Stomach (tissue), 9 donors: ENCODE measurements around the gene EEF2K. TPM values are rescaled to one million over a fixed set of nuclear protein-coding genes. Genes with fewer than 3 reads are reported as not detected.

Experiments
- DNase-seq, 2 donors: peaks; one replicate each; pipeline versions ENCODE4 v3.0.0 to v3.0.0-alpha.2; 2013 to 2019
- H3K27ac ChIP-seq, 5 donors: fragments of 200-600 bp in 4 of 5; sonication (generic) in 4 of 5; one replicate each; pipeline ENCODE4 v1.5.1; 2013 to 2019; ENCODE audit warnings: mild to moderate bottlenecking in 1 of 5, moderate library complexity in 1 of 5
- H3K27me3 ChIP-seq, 3 donors: fragments of 200-600 bp; sonication (generic); one replicate each; pipeline ENCODE4 v1.5.1; 2017 to 2019; ENCODE audit warnings: mixed run types in 1 of 3
- H3K36me3 ChIP-seq, 4 donors: fragments of 200-600 bp; sonication (generic); 1 replicate in 3 of 4; 2 replicates in 1 of 4; pipeline ENCODE4 v1.5.1; 2016 to 2019
- H3K4me1 ChIP-seq, 4 donors: fragments of 200-600 bp; sonication (generic); one replicate each; pipeline ENCODE4 v1.5.1; 2016 to 2019
- H3K4me3 ChIP-seq, 4 donors: fragments of 200-600 bp; sonication (generic) in 3 of 4; one replicate each; pipeline ENCODE4 v1.5.1; 2016 to 2019; ENCODE audit warnings: mild to moderate bottlenecking in 1 of 4
- H3K9me3 ChIP-seq, 4 donors: fragments of 200-600 bp; sonication (generic); one replicate each; pipeline ENCODE4 v1.5.1; 2016 to 2019
- CTCF ChIP-seq, 7 experiments: fragments of 450-650 bp in 4 of 7; fragments of 200-600 bp in 3 of 7; sonication (generic) in 3 of 7; IDR thresholded peaks; one replicate each; pipeline ENCODE4 v1.5.1; 2016 to 2019; ENCODE audit warnings: antibody characterized with exemption in 7 of 7, control low read depth in 2 of 7, mild to moderate bottlenecking in 1 of 7
- EP300 ChIP-seq: sonication (generic); formaldehyde crosslinking; IDR thresholded peaks from one replicate; pipeline ENCODE4 v1.6.1; 2017; ENCODE audit warnings: antibody characterized with exemption
- POLR2A ChIP-seq, 4 donors: fragments of 450-650 bp; IDR thresholded peaks; one replicate each; pipeline ENCODE4 v1.6.1; 2016; ENCODE audit warnings: antibody characterized with exemption in 4 of 4, control low read depth in 2 of 4, mild to moderate bottlenecking in 1 of 4, moderate library complexity in 1 of 4
- POLR2AphosphoS5 ChIP-seq, 3 donors: sonication (generic); formaldehyde crosslinking; IDR thresholded peaks; one replicate each; pipeline ENCODE4 v1.6.1; 2016; ENCODE audit warnings: antibody characterized with exemption in 3 of 3
- WGBS, 5 donors: extraction: QIAGEN DNeasy Blood & Tissue Kit in 3 of 5; methylation state at CpG; one replicate each; pipeline versions ENCODE4 v1.1.5 to v1.1.7; 2013 to 2018; 5-methylcytosine and 5-hydroxymethylcytosine counted together
- intact Hi-C: fragments of 100-400 bp; cut with DNase I; formaldehyde crosslinking; loops from one replicate; pipeline ENCODE4 v1.15.1; 2023; ENCODE audit warnings: low total_unique reads
- polyA plus RNA-seq, 3 donors: library from polyadenylated mRNA; stranded (reverse); fragments of 200-250 nt; gene quantifications; one replicate each; pipeline ENCODE4 v1.2.3, GENCODE V29; 2013
- total RNA-seq, 5 donors: library from RNA; depleted of rRNA; stranded (reverse); fragments of >200 nt; gene quantifications; one replicate each; pipeline versions ENCODE4 v1.1.0 to v1.2.3, GENCODE V29; 2014 to 2016
- donor health status: healthy with polysubstance abuse.
- donor health status: Bipolar disorder and iron deficiency.
- donor health status: healthy.

EEF2K gene
- total and polyA plus RNA-seq, 8 donors = 3.4 to 170 (median 27.1) TPM

- Histone ChIP-seq H3K27me3 (no peaks in the 10 kb centered on the region), H3K36me3 (peaks cover 3 to 30% (median 25%) of the 10 kb centered on the region in 4 donors), H3K27ac (peak overlapping the region in 1 of 5 donors; percentile 8), H3K9me3 (no peaks in the 10 kb centered on the region), H3K4me1 (peaks cover 6 to 51% (median 29%) of the 10 kb centered on the region in 4 donors), H3K4me3 (no peak overlapping the region)
- 80 to 89% (median 87%) methylated on average over 13 to 18 of the region's 18 CpGs for whole genome bisulfite sequencing, 5 donors
- intact Hi-C loops = no loop called here
- no peak for TF ChIP-seq CTCF (IDR thresholded peaks at IDR 0.05)
- no peak for TF ChIP-seq POLR2AphosphoS5 (IDR thresholded peaks at IDR 0.05)
- no peak for TF ChIP-seq EP300
- no peak for TF ChIP-seq POLR2A (IDR thresholded peaks at IDR 0.05)
- DNase-seq = no peak
These were observed 12.0 kb downstream of the EEF2K start for GRCh38 chr16:22217890-22218730.

- no peak for DNase-seq
- peaks cover 3 to 18% (median 14%) of the 10 kb centered on the region in 4 donors for H3K36me3 ChIP-seq
- no peak for TF ChIP-seq POLR2AphosphoS5 (IDR thresholded peaks at IDR 0.05)
- no peak for TF ChIP-seq POLR2A (IDR thresholded peaks at IDR 0.05)
- H3K27ac ChIP-seq = peak overlapping the region in 2 of 5 donors; percentile 54 to 61
- 94 to 99% (median 96%) methylated on average over 3 of the region's 3 CpGs for WGBS, 5 donors
- no peaks in the 10 kb centered on the region for H3K9me3 ChIP-seq
- peaks cover 6 to 51% (median 29%) of the 10 kb centered on the region in 4 donors for H3K4me1 ChIP-seq
- H3K4me3 ChIP-seq = no peak overlapping the region
- H3K27me3 ChIP-seq = no peaks in the 10 kb centered on the region
- intact Hi-C loops = no loop called here
These were observed 13.5 kb downstream of the EEF2K start for GRCh38 chr16:22219389-22220068.

- Histone ChIP-seq H3K27ac (peak overlapping the region in 2 of 5 donors; percentile 54 to 61), H3K36me3 (peaks cover 3 to 15% (median 10%) of the 10 kb centered on the region in 4 donors), H3K27me3 (no peaks in the 10 kb centered on the region), H3K4me3 (no peak overlapping the region), H3K4me1 (peaks cover 6 to 52% (median 28%) of the 10 kb centered on the region in 4 donors), H3K9me3 (no peaks in the 10 kb centered on the region)
- DNase-seq = peak in 1 of 2 donors; percentile 62
- intact Hi-C loops = no loop called here
- TF ChIP-seq POLR2A (IDR thresholded peaks at IDR 0.05) (no peak), CTCF (IDR thresholded peaks at IDR 0.05) (no peak), POLR2AphosphoS5 (IDR thresholded peaks at IDR 0.05) (no peak), EP300 (no peak)
- 62 to 78% (median 69%) methylated on average over 11 of the region's 11 CpGs for WGBS, 5 donors
These were observed 14.0 kb downstream of the EEF2K start for GRCh38 chr16:22220069-22220440.

GRCh38 chr16:22220714-22221113 is 14.6 kb downstream of the EEF2K start:
- intact Hi-C loops = no loop called here
- 42 to 66% (median 52%) methylated on average over 9 of the region's 9 CpGs for WGBS, 5 donors
- TF ChIP-seq EP300 (no peak), POLR2AphosphoS5 (IDR thresholded peaks at IDR 0.05) (peak in 1 of 3 donors; percentile 24), POLR2A (IDR thresholded peaks at IDR 0.05) (no peak), CTCF (IDR thresholded peaks at IDR 0.05) (no peak)
- Histone ChIP-seq H3K9me3 (no peaks in the 10 kb centered on the region), H3K27me3 (no peaks in the 10 kb centered on the region), H3K36me3 (peaks cover 3 to 19% (median 8%) of the 10 kb centered on the region in 4 donors), H3K4me3 (no peak overlapping the region), H3K27ac (peak overlapping the region in 3 of 5 donors; percentile 42 to 61 (median 54)), H3K4me1 (peaks cover 6 to 57% (median 25%) of the 10 kb centered on the region in 4 donors)
- DNase-seq = peak in 1 of 2 donors; percentile 55
